HuH-7.5 (cell line): ENCODE measurements around the gene LRRC32.

Experiments used
- DNase-seq: peaks from one replicate; pipeline ENCODE4 v3.0.0; 2011; ENCODE audit warnings: low spot score

Gene LRRC32

DNA sequence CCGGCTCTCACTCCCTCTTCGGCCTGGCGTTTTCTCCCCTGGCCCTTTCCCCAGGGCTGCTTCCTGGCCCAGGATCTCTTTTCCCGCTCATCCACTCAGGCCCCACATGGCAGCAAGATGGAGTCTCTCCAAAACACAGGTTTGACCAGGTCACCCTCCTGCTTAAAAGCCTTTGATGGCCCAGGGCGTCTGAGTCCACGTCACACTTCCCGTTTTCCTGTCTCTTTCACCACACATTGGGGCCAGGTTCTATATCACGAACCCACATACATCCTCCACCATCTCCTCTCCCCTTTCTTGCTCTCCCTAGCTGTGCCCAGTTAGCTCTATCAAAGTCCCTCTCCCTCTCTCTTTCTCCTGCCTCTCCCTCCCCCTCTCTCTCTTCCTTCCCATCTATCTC is 7.8 kb upstream of the LRRC32 start:
- DNase-seq = no peak

- no peak for DNase-seq
These were observed 6.9 kb upstream of the LRRC32 start for GRCh38 chr11:76677458-76677765.

- no peak for DNase-seq
These were observed 6.3 kb upstream of the LRRC32 start for GRCh38 chr11:76676636-76677457.

GRCh38 chr11:76674517-76675400 is 4.2 kb upstream of the LRRC32 start:
- DNase-seq = no peak

GRCh38 chr11:76673176-76674142 is 2.9 kb upstream of the LRRC32 start:
- DNase-seq = no peak

DNA sequence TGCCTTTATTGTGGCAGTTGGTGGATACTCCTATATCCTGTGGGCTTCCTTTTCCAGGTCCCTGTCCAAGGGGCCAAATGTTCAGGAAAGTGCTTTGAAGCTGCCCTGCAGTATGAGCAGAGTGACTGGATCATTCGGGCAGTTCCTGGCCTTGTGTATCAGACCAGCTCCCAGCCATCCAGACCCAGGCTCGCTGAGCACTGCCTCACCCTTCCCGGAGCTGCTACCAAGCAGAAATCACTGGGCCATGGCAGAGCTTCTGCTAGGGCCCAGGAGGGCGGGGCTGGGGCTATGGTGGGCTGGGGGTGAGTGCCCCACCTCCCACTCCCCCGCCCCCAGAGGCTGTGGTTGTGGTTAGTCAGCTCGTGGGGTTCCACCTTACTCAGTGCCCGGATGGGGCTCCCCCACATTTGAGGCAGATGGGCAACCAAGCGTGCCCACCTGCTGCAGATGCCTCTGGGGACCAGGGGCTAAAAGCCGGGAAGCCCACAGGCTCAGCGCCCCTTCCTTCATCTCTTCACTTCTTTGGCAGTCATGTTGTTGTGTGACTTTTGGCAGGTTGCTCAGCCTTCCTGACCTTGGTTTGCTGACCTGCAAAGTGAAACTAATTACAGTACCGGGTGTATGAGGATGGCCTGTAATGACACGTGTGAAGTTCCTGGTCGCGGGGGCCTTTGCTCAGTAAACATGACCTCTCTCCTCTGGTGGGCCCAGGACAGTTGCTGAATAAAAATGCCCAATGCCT is 2.1 kb upstream of the LRRC32 start:
- no peak for DNase-seq

- DNase-seq = no peak
These were observed 1.2 kb upstream of the LRRC32 start for GRCh38 chr11:76671626-76672309.

- DNase-seq = no peak
These were observed 668 bp upstream of the LRRC32 start for GRCh38 chr11:76671237-76671592.

DNA sequence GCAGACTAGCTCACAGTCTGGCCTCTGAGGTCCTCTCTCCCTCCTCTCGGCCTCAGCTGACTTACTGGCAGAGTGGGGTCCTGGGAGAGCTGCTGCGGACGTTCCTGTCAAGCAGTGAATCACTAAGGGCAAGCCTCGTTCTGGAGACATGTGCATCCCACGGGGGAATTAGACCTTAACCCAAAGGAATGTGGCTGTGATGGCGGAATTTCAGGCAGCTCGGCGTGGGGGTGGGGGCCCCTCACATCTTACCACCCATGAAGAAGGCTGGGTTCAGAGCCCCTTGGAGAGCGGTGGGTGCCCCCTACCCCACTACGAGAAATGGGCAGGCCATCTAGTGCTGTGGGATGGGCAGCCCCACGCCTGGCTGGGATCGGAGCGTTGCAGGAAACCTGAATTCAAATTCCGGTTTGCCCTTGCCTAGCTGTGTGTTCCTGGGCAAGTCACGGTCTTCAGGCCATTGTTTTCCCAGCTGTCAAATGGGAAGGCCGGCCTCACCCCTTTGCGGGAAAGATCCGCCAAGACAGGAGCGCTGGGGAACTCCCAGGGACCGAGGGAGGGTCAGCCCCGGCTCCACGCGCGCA is 554 bp downstream of the LRRC32 start:
- DNase-seq = no peak

- DNase-seq = no peak
These were observed 2.0 kb downstream of the LRRC32 start for GRCh38 chr11:76668362-76669155.

DNA sequence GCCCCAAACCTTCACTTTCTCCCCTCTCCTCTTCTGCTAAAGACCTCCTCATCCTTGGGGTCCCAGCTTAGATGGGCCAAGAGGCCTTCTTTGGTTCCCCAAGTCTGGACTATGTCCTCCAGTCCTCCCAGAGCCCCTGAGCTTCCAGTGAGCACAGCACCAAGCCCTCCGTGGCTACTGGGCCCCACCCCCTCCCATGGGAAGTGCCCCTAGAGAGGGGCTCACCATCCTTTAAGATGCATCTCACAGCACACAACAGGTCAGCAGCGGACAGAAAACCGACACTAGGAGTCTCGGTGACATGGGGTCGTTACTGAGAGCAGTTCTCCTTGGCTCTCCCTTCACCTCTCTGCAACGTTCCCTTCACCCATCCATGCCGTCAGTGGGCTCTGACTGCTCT is 2.7 kb downstream of the LRRC32 start:
- DNase-seq = no peak

- no peak for DNase-seq
These were observed 3.2 kb downstream of the LRRC32 start for GRCh38 chr11:76667271-76667818.

DNA sequence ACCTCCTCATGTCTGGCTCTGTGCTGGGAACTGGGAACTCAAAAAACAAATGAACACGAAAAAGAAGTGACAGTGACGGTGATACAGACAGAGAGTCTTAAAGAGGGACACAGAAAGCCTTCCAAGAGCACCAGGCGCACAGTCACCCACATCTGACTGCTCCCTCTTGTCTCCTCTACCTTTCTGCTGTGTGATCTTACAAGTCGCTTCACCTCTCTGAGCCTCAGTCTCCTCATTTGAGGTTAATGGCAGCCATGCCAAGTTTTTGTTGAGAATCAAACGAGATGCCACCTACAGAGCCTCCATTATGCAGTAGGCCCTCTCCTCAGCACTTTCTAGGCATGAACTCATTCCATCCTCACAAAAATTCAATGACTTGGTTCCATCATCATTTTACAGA is 3.7 kb downstream of the LRRC32 start:
- DNase-seq = no peak

GRCh38 chr11:76666408-76666807 is 4.1 kb downstream of the LRRC32 start:
- no peak for DNase-seq

GRCh38 chr11:76665921-76666351 is 4.6 kb downstream of the LRRC32 start:
- no peak for DNase-seq

DNA sequence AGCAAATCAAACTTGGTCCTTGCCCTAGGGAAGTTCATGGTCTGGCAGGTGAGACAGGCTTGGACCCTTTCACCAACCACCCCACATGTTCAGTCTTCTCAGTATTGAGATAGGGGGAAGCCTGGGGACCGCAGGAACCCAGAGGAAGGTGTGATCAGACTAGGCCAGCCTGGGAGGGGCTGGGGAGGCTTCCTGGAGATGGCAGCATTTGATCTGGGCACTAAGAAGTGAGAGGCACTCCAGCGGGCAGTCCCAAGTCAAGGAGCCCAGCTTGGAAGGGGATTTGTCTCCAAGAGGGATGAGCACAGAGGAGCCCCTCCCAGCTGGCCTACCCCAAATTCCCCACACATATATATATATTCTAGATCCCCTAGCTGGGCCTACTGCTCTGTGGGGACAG is 5.4 kb downstream of the LRRC32 start:
- DNase-seq = no peak

DNA sequence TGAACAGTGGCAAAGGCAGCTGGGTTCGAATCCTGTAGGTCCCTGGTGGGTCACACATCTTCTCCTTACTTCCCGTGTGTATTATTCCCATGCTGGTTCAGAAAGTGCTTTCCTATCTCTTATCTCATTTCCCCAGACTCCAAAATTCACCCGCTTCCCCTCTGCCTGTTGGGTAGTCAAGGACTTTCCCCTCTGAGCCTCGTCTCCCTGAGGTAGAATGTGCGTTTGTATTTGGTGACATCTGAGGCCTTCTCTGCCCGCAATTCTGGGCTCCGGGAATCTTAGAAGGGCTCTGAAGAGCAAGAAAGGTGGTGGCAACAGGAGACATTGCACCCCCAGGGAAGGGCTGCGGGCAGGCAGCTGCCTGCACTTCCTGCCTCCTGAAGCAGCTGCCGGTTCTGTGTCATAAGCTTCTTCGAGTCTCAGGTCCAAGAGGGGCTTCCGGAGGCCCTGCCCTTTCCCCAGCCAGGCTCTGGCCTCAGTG is 5.9 kb downstream of the LRRC32 start:
- DNase-seq = no peak

DNA sequence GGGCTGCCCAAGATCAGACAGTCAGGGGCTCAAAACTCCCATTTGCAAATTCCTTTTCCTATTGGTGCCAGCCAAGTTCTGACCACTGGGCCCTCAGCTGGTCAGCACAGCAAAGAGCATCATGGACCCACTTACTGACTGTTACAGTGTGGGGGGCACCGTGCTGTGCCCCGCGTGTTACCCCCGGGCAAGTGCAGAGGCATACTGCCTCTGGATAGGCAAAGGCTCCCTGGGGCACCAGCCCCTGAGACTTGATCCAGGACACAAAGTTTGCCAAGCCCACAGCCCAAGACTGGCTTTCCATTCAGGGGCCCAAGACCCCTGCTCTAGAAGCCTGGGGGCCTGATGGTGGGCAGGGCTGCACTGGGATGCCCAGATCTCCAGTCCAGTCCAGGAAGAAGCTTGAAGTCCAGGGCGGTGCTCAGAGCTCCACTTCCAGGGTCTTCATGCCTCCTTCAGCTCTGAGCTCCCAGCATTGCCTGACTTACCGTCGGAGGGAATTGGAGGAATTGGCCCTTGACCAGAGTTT is 6.6 kb downstream of the LRRC32 start:
- no peak for DNase-seq

GRCh38 chr11:76663486-76663810 is 7.1 kb downstream of the LRRC32 start:
- DNase-seq = no peak
